Hematopoietic multipotent progenitor cell treated with erythropoietin and hydrocortisone succinate and interleukin-3 and kit ligand, for 15 days (in vitro differentiated cells): Measurements from ENCODE around the gene FOXL2NB.

ENCODE experiments used
- DNase-seq: peaks from one replicate; pipeline ENCODE4 v3.0.0-alpha.2; 2015; ENCODE audit warnings: low spot score

The FOXL2NB gene

DNA sequence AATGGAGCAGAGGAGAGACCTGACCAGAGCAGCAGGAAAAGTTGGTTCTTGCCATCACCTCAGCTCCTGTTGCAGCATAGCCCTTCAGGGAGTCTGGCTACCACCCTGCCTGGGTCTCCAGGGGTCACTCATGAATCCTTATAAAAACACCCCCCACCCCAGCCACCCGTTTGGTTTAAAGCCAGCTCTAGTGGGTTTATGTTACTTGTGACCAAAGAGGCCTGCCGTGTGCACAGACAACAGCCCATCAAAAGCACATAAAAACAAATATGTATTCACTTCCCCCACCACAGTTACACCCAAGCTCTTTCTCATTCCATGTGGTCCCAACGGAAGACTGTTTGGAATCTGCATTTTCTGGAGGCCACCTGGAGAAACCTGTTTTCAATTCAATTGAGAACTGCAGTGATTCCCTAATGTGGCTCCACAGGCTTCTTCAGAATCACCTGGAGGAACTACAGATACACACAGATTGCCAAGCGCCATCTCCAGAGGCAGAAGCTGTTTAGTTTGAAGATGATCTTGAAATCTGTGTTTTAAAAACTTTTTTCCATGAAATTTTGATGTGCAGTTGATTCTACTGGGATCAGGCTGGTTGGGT lies 13.8 kb upstream of the FOXL2NB start:
- no peak for DNase-seq

DNA sequence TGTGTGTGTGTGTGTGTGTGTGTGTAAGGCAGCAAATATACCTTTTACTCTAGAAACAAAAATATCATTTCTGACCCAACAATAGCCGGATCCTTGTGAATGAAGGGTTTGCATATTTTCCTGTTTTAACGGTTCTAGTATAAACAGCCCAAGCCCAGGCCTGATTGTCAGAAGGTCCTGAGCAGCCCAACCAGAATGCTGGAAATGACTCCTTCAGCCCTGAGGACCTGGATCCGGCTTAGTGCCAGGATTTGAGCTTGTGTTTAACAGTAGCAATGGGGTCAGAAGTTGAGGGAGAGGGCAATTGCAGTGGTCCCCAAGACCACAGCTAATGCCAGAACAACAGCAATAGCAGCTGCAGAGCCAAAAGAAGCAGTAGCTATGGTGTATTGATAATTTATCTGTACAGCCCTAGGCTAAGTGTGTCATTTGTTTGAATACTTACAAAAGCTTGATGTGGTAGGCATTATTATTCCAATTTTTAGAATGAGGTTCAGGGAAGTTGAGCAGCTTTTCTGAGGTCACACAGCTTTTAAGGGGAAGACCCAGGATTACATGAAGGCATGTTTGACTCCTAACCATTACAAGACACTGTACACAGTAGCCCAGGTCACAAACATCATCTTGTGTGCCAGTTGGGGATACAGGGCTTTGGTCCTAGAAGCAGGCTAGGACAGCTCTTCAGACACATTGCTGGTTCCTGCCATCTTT lies 12.9 kb upstream of the FOXL2NB start:
- no peak for DNase-seq

DNA sequence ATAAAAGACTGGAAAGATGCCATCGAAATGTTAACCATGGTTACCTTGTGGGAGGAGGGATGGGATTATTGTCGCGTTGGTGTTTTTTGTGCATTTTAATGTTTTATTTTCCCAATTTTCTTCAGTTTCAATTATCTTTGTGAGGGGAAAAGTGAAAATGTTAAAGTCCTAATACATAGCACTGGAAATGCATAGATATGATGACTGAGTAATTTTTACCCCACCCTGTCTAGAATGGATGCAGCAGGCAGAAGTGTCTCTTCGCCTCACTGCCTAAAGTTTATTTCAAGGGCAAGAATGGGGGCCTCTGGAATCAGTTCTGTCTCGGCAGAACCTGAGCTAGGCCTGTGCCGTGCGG lies 11.5 kb upstream of the FOXL2NB start:
- DNase-seq, result no peak

DNA sequence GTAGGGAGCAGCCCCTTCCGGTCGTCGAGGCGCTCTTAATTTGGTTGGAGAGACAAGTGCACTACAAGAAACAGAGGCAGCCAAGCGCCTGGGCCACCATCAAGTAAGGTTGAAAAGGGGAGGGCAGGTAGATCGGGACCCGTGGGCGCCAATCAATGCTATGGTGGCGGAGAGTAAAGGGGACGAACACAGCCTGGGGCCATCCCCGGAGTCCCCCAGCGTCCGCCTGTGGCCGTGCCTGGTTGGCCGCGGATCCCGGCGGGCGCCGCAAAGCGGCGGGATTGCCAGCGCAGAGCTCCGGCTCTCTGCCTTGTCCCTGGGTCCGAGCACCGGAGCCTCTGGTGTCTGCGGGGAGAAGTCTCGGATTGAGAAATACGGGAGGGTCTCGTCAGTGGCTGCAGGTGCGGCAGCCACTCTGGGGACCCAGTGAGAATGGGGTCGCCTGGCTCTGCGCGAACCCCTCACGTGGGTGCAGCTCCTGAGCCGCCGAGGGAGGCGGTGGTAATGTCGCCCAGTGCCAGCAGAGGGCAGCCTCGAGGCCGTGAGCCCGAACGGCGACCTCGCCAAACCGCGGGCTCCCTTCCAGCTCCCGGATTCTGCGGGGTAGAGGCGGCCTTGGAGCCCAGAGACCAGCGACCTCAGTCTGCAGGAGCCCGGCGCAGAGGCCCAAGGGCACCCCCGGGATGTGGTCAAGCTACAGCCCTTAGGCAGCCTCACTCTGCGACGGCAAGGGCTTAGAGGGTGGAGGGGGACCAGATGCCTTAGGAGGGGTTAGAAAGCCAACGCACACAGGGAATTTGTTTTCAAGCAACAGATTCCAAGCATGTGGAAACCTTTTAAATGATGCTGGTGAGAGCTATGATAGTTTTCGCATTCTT lies 10.9 kb upstream of the FOXL2NB start:
- DNase-seq, result peak; percentile 51

- no peak for DNase-seq
Measured at GRCh38 chr3:138936741-138937689, 10.0 kb upstream of the FOXL2NB start.

DNA sequence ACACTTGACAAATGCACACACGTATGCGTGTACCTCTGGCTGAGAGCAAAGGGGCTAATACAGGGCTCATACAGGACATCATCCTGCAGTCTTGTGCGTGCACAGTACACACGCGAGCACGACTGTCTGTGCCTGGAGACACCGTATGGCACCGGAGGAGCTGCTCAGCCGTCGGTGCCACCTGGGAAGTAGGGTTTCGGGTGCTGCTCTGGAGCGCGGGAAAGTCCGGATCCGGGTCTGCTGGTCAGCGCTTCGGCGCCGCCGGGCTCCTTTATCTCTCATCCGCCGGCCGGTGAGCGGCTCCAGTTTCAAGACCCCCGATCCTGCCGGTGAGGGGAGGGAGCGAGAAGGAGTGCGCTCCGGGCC lies 9.3 kb upstream of the FOXL2NB start:
- no peak for DNase-seq

- no peak for DNase-seq
Measured at GRCh38 chr3:138938056-138938876, 8.8 kb upstream of the FOXL2NB start.

- DNase-seq, result no peak
Measured at GRCh38 chr3:138938877-138939560, 8.0 kb upstream of the FOXL2NB start.

- DNase-seq, result no peak
Measured at GRCh38 chr3:138939561-138940241, 7.3 kb upstream of the FOXL2NB start.

DNA sequence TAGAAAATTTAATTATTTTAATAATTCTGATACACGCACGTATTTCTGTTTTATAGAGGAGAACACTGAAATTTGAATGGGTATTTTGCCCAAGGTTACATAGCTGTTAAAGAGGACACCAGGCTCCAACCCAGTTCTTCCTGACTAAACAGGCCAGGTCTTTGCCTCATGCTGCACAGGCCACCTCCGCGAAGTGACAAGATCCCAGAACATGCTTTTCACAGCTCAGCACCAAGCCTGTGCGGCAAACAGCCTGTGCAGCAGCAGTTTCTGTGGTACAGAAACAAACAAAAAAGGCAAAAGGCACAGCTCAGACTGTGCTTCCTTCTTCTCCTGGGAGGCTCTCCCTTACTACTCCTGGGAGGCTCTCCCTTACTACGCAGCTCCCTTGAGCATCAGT lies 6.6 kb upstream of the FOXL2NB start:
- no peak for DNase-seq

- no peak for DNase-seq
Measured at GRCh38 chr3:138941259-138941885, 5.6 kb upstream of the FOXL2NB start.

- DNase-seq, result no peak
Measured at GRCh38 chr3:138942271-138942670, 4.7 kb upstream of the FOXL2NB start.

- DNase-seq, result no peak
Measured at GRCh38 chr3:138942861-138943623, 4.0 kb upstream of the FOXL2NB start.

- DNase-seq, result no peak
Measured at GRCh38 chr3:138943724-138944653, 3.0 kb upstream of the FOXL2NB start.

DNA sequence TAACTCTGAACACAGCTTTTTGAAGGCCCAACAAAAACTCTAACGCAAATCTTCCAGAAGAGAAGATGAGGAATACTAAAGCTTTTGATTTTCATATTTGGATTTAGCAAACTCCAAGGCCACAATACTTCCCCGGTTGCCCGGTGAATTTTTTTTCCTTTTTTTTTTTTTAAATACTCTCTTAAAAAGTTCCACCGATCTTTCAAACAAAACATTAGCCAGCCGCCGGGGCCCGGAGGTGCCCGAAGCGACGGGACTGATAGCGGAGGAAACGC lies 2.4 kb upstream of the FOXL2NB start:
- DNase-seq, result no peak

DNA sequence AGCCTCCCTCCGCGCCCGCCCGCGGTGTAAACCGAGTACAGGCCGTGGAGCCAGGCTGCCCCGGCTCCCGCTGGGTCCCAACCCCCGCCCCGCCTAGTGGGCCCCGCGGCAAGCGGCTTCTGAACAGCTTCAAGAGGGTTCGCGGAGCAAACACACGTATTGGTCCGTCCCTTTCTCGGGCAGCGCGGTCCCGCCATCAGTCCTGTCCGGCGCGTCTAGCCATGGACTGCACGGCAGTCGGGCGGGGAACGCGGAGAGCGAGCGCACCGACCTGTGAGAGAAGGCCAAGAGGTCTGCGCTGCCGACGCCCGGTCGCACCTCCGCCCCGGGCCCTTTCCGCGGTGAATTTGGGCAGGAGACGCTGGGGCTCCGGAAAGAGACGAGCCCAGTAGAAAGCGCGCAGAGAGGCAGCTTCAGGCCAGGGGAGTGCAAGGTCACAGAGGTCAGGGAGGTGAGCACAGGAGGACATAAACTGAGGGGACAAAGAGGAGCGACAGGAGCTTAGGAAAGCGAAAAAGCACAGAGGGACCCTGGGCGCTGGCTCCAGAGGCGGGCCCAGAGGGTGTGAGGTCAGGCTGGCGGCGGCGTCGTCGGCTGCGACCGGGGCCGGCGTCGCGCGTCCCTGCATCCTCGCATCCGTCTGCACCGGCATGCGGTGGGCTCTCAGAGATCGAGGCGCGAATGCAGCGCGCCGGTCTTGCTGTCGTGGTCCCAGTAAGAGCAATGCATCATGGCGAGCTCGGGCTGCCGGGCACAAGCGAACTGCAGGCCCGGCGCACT lies 1.9 kb upstream of the FOXL2NB start:
- no peak for DNase-seq
